ENCODE measurements around the gene ARHGAP18. TPM values are rescaled to one million over a fixed set of nuclear protein-coding genes. Genes with fewer than 3 reads are reported as not detected.
"Not testable (repeated sequence)": the region's sequence is repeated elsewhere in the genome, so short reads cannot be mapped to it uniquely, and the experiment has no call there.

ARHGAP18 gene
- total and polyA plus RNA-seq, 8 donors, result 6.0 to 104 (median 30.2) TPM

- 88 to 95% (median 91%) methylated on average over 4 of the region's 4 CpGs for WGBS, 5 donors
- H3K27ac ChIP-seq, result no peak overlapping the region
- H3K9me3 ChIP-seq, result no peaks in the 10 kb centered on the region
- DNase-seq, result no peak
- intact Hi-C loops (cut with DNase I; ENCODE audit: low total_unique reads), result no loop called here
- TF ChIP-seq EP300 (IDR thresholded peaks at IDR 0.05) (no peak), POLR2AphosphoS5 (IDR thresholded peaks at IDR 0.05) (no peak), CTCF (IDR thresholded peaks at IDR 0.05) (no peak), POLR2A (IDR thresholded peaks at IDR 0.05) (no peak)
- H3K27me3 ChIP-seq, result no peaks in the 10 kb centered on the region
- peaks cover 0 to 34% (median 22%) of the 10 kb centered on the region in 4 donors for H3K36me3 ChIP-seq
- H3K4me3 ChIP-seq, result no peak overlapping the region
- H3K4me1 ChIP-seq, result peaks cover 0 to 8% (median 0%) of the 10 kb centered on the region in 4 donors
These were observed 133.5 kb downstream of the ARHGAP18 start for GRCh38 chr6:129576456-129576855.

DNA sequence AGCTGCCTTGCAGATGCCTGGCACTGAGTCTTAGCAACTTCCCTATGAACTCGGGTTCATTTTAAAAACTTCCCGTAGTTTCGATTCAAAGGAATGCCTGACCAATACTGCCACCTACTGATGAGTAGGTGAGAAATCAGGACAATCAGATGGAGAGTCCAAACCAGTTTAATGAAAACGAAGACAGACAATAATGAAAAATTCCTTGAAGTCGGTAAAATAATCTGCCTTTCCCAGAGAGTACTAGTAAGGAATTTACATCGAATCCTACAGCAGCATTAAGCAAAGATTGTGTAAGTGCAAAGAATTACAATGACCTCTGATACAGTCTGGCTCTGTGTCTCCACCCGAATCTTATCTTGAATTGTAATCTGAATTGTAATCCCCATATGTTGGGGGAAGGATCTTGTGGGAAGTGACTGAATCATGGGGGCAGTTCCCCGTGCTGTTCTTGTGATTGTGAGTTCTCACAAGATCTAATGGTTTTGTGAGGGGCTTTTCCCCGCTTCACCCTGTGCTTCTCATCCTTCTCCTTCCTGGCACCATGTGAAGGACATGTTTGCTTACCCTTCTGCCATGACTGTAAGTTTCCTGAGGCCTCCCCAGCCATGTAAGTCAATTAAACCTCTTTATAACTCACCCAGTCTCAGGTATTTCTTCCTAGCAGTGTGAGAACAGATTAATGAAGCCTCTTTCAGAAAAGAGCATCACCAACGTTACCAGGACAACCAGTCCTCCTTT is 134.4 kb downstream of the ARHGAP18 start:
- H3K4me3 ChIP-seq, result peak overlapping the region in 1 of 4 donors; percentile 25
- H3K27ac ChIP-seq, result no peak overlapping the region
- H3K36me3 ChIP-seq, result peaks cover 0 to 27% (median 19%) of the 10 kb centered on the region in 4 donors
- 33 to 52% (median 45%) methylated on average over 10 of the region's 10 CpGs for WGBS, 5 donors
- no peaks in the 10 kb centered on the region for H3K9me3 ChIP-seq
- peaks cover 0 to 8% (median 0%) of the 10 kb centered on the region in 4 donors for H3K4me1 ChIP-seq
- intact Hi-C loops (cut with DNase I; ENCODE audit: low total_unique reads), result no loop called here
- TF ChIP-seq CTCF (IDR thresholded peaks at IDR 0.05) (peak in 4 of 7 experiments; percentile 27 to 48 (median 33)), EP300 (IDR thresholded peaks at IDR 0.05) (no peak)
- DNase-seq, result peak in 1 of 2 donors; percentile 61
- H3K27me3 ChIP-seq, result no peaks in the 10 kb centered on the region

DNA sequence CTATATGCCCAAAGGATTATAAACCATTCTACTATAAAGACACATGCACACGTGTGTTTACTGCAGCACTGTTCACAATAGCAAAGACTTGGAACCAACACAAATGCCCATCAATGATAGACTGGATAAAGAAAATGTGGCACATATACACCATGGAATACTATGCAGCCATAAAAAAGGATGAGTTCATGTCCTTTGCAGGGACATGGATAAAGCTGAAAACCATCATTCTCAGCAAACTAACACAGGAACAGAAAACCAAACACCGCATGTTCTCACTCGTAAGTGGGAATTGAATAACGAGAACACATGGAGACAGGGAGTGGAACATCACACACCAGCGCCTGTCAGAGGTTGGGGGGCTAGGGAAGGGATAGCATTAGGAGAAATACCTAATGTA is 135.4 kb downstream of the ARHGAP18 start:
- H3K4me3 ChIP-seq; intact Hi-C loops (cut with DNase I; ENCODE audit: low total_unique reads); H3K27me3 ChIP-seq; H3K9me3 ChIP-seq; DNase-seq; H3K4me1 ChIP-seq; H3K27ac ChIP-seq: not testable (repeated sequence)
- peaks cover 0 to 22% (median 14%) of the 10 kb centered on the region in 4 donors for H3K36me3 ChIP-seq
- WGBS, 5 donors, result 91 to 99% (median 96%) methylated on average over 5 of the region's 5 CpGs

GRCh38 chr6:129570929-129571328 is 139.0 kb downstream of the ARHGAP18 start:
- H3K36me3 ChIP-seq; H3K27ac ChIP-seq; H3K9me3 ChIP-seq; H3K27me3 ChIP-seq; H3K4me1 ChIP-seq; intact Hi-C loops (cut with DNase I; ENCODE audit: low total_unique reads); H3K4me3 ChIP-seq; DNase-seq: not testable (repeated sequence)
- WGBS, 5 donors, result 96 to 100% (median 98%) methylated on average over 1 of the region's 1 CpG

DNA sequence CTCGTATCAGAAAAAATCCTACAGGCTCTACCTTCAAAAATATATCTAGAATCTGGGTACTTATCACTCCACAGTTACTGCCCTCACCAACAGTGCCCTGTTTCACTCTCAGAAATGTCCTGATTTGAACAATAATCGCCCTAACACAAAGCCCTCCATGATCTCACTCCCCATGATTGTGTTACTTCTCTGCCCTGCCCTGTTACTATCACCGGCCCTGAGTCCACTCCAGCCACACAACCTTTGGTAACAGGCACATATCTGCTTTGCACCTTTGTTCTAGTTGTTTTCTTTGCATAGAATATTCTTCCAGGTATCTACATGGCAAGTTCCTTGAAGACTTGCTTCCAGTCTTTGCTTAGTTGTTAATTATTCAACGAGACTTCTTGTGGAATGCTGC is 142.0 kb downstream of the ARHGAP18 start:
- Histone ChIP-seq H3K27ac (no peak overlapping the region), H3K27me3 (no peaks in the 10 kb centered on the region), H3K4me3 (no peak overlapping the region), H3K36me3 (no peaks in the 10 kb centered on the region), H3K4me1 (peaks cover 0 to 7% (median 0%) of the 10 kb centered on the region in 4 donors), H3K9me3 (no peaks in the 10 kb centered on the region)
- no peak for TF ChIP-seq POLR2AphosphoS5 (IDR thresholded peaks at IDR 0.05)
- TF ChIP-seq CTCF (IDR thresholded peaks at IDR 0.05), result no peak
- TF ChIP-seq POLR2A (IDR thresholded peaks at IDR 0.05), result no peak
- TF ChIP-seq EP300 (IDR thresholded peaks at IDR 0.05), result no peak
- intact Hi-C loops (cut with DNase I; ENCODE audit: low total_unique reads), result no loop called here
- 77 to 84% (median 80%) methylated on average over 4 of the region's 4 CpGs for WGBS, 5 donors
- no peak for DNase-seq
